Peyer's patch (tissue), 4 donors: ENCODE measurements around the gene FAM180A.

Experiments
- CTCF ChIP-seq, 6 experiments: fragments of 450-650 bp in 4 of 6; fragments of 200-600 bp in 2 of 6; sonication (generic) in 1 of 6; IDR thresholded peaks; one replicate each; pipeline ENCODE4 v1.5.1; 2017 to 2019; ENCODE audit warnings: antibody characterized with exemption in 6 of 6, mild to moderate bottlenecking in 3 of 6, moderate library complexity in 1 of 6
- POLR2A ChIP-seq, 2 donors: fragments of 450-650 bp; IDR thresholded peaks; one replicate each; pipeline ENCODE4 v1.5.1; 2017; ENCODE audit warnings: antibody characterized with exemption in 2 of 2, mild to moderate bottlenecking in 2 of 2, moderate library complexity in 2 of 2

GRCh38 chr7:135723411-135723810 is 25.2 kb downstream of the FAM180A start:
- no peak for TF ChIP-seq CTCF (IDR thresholded peaks at IDR 0.05)
- no peak for TF ChIP-seq POLR2A (IDR thresholded peaks at IDR 0.05)
